ENCODE data around the gene S100A2. TPM values are rescaled to one million over a fixed set of nuclear protein-coding genes. Genes with fewer than 3 reads are reported as not detected.
"Not testable (repeated sequence)": the region's sequence is repeated elsewhere in the genome, so short reads cannot be mapped to it uniquely, and the experiment has no call there.

The S100A2 gene
- total RNA-seq, 2 experiments from 2014 or later: 0.63 TPM; not detected in 1

- H3K4me1 Mint-ChIP-seq (ENCODE audit: low read depth): peaks cover 18% of the 10 kb centered on the region
- H3K27ac Mint-ChIP-seq; H3K9me3 Mint-ChIP-seq (ENCODE audit: insufficient read depth); CTCF ChIA-PET; H3K4me3 Mint-ChIP-seq; POLR2A ChIA-PET; ATAC-seq; H3K36me3 Mint-ChIP-seq (ENCODE audit: low read depth); DNase-seq: not testable (repeated sequence)
- peaks cover 31% of the 10 kb centered on the region for H3K27me3 Mint-ChIP-seq (ENCODE audit: low read depth)
These were observed 9.4 kb upstream of the S100A2 start for GRCh38 chr1:153575081-153575491.

GRCh38 chr1:153573351-153573750, 7.7 kb upstream of the S100A2 start:
- Mint-ChIP-seq H3K36me3 (ENCODE audit: low read depth) (no peaks in the 10 kb centered on the region), H3K4me3 (no peak overlapping the region), H3K27ac (no peak overlapping the region), H3K4me1 (ENCODE audit: low read depth) (peaks cover 27% of the 10 kb centered on the region), H3K27me3 (ENCODE audit: low read depth) (peaks cover 24% of the 10 kb centered on the region), H3K9me3 (ENCODE audit: insufficient read depth) (no peaks in the 10 kb centered on the region)
- no peak for ATAC-seq
- ChIA-PET CTCF (interaction anchor here (1.0 to 7.4 kb wide), 27 partner anchors 8 to 413 kb away, joined by 3 to 245 read pairs (median 5); partner anchors contain the start of genes CHTOP, RAB13, S100A1 and S100A13), POLR2A (interaction anchor here (0.7 to 1.6 kb wide), 3 partner anchors 41 to 93 kb away, joined by 3 to 8 read pairs (median 5); partner anchors contain the start of gene CHTOP)
- no peak for DNase-seq

GRCh38 chr1:153572569-153573015, 6.9 kb upstream of the S100A2 start:
- Mint-ChIP-seq H3K27ac (no peak overlapping the region), H3K4me1 (ENCODE audit: low read depth) (peaks cover 33% of the 10 kb centered on the region), H3K4me3 (no peak overlapping the region), H3K36me3 (ENCODE audit: low read depth) (no peaks in the 10 kb centered on the region), H3K27me3 (ENCODE audit: low read depth) (peaks cover 17% of the 10 kb centered on the region), H3K9me3 (ENCODE audit: insufficient read depth) (no peaks in the 10 kb centered on the region)
- CTCF ChIA-PET: interaction anchor here (1.0 to 7.4 kb wide), 36 partner anchors 9 to 414 kb away, joined by 3 to 245 read pairs (median 4); partner anchors contain the start of genes CHTOP, RAB13, S100A1 and S100A13
- POLR2A ChIA-PET: interaction anchor here (0.7 to 1.7 kb wide), 4 partner anchors 37 to 94 kb away, joined by 3 to 8 read pairs (median 5); partner anchors contain the start of genes CHTOP and S100A6
- peak; percentile 78 for ATAC-seq
- DNase-seq: peak; percentile 65

GRCh38 chr1:153571706-153572105, 6.1 kb upstream of the S100A2 start:
- Mint-ChIP-seq H3K4me1 (ENCODE audit: low read depth) (peaks cover 38% of the 10 kb centered on the region), H3K27ac (no peak overlapping the region), H3K36me3 (ENCODE audit: low read depth) (no peaks in the 10 kb centered on the region), H3K4me3 (no peak overlapping the region), H3K27me3 (ENCODE audit: low read depth) (peaks cover 11% of the 10 kb centered on the region), H3K9me3 (ENCODE audit: insufficient read depth) (no peaks in the 10 kb centered on the region)
- ChIA-PET POLR2A (interaction anchor here (1.6 to 1.7 kb wide), 2 partner anchors 36 to 39 kb away, joined by 5 read pairs; partner anchors contain the start of gene S100A6), CTCF (interaction anchor here (1.0 to 7.4 kb wide), 29 partner anchors 8 to 415 kb away, joined by 3 to 245 read pairs (median 5); partner anchors contain the start of genes CHTOP, RAB13, S100A1 and S100A13)
- no peak for ATAC-seq
- DNase-seq: no peak

- Mint-ChIP-seq H3K4me1 (ENCODE audit: low read depth) (peaks cover 45% of the 10 kb centered on the region), H3K4me3 (no peak overlapping the region), H3K36me3 (ENCODE audit: low read depth) (no peaks in the 10 kb centered on the region), H3K27ac (no peak overlapping the region), H3K27me3 (ENCODE audit: low read depth) (peaks cover 11% of the 10 kb centered on the region), H3K9me3 (ENCODE audit: insufficient read depth) (no peaks in the 10 kb centered on the region)
- ChIA-PET POLR2A (interaction anchor here (0.7 to 1.2 kb wide), 2 partner anchors 25 to 39 kb away, joined by 3 to 4 read pairs; partner anchors contain the start of gene S100A4), CTCF (interaction anchor here (0.6 to 7.4 kb wide), 13 partner anchors 10 to 1089 kb away, joined by 3 to 245 read pairs (median 4); partner anchors contain the start of genes CHTOP, RAB13, S100A1 and S100A13)
- ATAC-seq (no peak), DNase-seq (no peak)
These were observed 5.2 kb upstream of the S100A2 start for GRCh38 chr1:153570874-153571273.

GRCh38 chr1:153569465-153569864, 3.8 kb upstream of the S100A2 start:
- CTCF ChIA-PET: interaction anchor here (1.0 to 7.4 kb wide), 14 partner anchors 9 to 102 kb away, joined by 3 to 245 read pairs (median 13); partner anchors contain the start of genes CHTOP, S100A1, S100A13 and S100A4
- H3K27ac Mint-ChIP-seq: no peak overlapping the region
- no peaks in the 10 kb centered on the region for H3K36me3 Mint-ChIP-seq (ENCODE audit: low read depth)
- ATAC-seq: no peak
- no peak for DNase-seq
- H3K4me3 Mint-ChIP-seq: no peak overlapping the region
- H3K4me1 Mint-ChIP-seq (ENCODE audit: low read depth): peaks cover 52% of the 10 kb centered on the region
- no peaks in the 10 kb centered on the region for H3K9me3 Mint-ChIP-seq (ENCODE audit: insufficient read depth)
- peaks cover 11% of the 10 kb centered on the region for H3K27me3 Mint-ChIP-seq (ENCODE audit: low read depth)
- POLR2A ChIA-PET: interaction anchor here (1.7 kb wide), 1 partner anchor 59 kb away, joined by 3 read pairs; no protein-coding TSS in a partner anchor

- H3K9me3 Mint-ChIP-seq (ENCODE audit: insufficient read depth): no peaks in the 10 kb centered on the region
- POLR2A ChIA-PET: interaction anchor here (0.6 to 1.7 kb wide), 6 partner anchors 12 to 58 kb away, joined by 3 to 12 read pairs (median 4); partner anchors contain the start of gene S100A6
- ATAC-seq: peak; percentile 55
- peaks cover 52% of the 10 kb centered on the region for H3K4me1 Mint-ChIP-seq (ENCODE audit: low read depth)
- DNase-seq: peak; percentile 87
- peaks cover 11% of the 10 kb centered on the region for H3K27me3 Mint-ChIP-seq (ENCODE audit: low read depth)
- CTCF ChIA-PET: interaction anchor here (0.6 to 7.4 kb wide), 28 partner anchors 8 to 378 kb away, joined by 3 to 245 read pairs (median 6); partner anchors contain the start of genes DENND4B, S100A1, S100A13 and S100A4
- peak overlapping the region; percentile 57 for H3K4me3 Mint-ChIP-seq
- H3K36me3 Mint-ChIP-seq (ENCODE audit: low read depth): no peaks in the 10 kb centered on the region
- peak overlapping the region; percentile 36 for H3K27ac Mint-ChIP-seq
These were observed 2.9 kb upstream of the S100A2 start for GRCh38 chr1:153568367-153569099.

- H3K27me3 Mint-ChIP-seq (ENCODE audit: low read depth): peaks cover 11% of the 10 kb centered on the region
- POLR2A ChIA-PET: interaction anchor here (1.0 to 1.7 kb wide), 4 partner anchors 11 to 35 kb away, joined by 3 to 12 read pairs (median 6); partner anchors contain the start of gene S100A6
- CTCF ChIA-PET: interaction anchor here (0.6 to 7.4 kb wide), 27 partner anchors 8 to 378 kb away, joined by 3 to 245 read pairs (median 6); partner anchors contain the start of genes DENND4B, S100A1, S100A13 and S100A4
- no peaks in the 10 kb centered on the region for H3K36me3 Mint-ChIP-seq (ENCODE audit: low read depth)
- ATAC-seq: no peak
- H3K4me1 Mint-ChIP-seq (ENCODE audit: low read depth): peaks cover 47% of the 10 kb centered on the region
- no peak for DNase-seq
- H3K4me3 Mint-ChIP-seq: no peak overlapping the region
- peak overlapping the region; percentile 6 for H3K27ac Mint-ChIP-seq
- no peaks in the 10 kb centered on the region for H3K9me3 Mint-ChIP-seq (ENCODE audit: insufficient read depth)
These were observed 2.1 kb upstream of the S100A2 start for GRCh38 chr1:153567621-153568366.

GRCh38 chr1:153566414-153567371, 1.0 kb upstream of the S100A2 start:
- POLR2A ChIA-PET: interaction anchor here (1.1 to 2.0 kb wide), 7 partner anchors 21 to 67 kb away, joined by 4 to 16 read pairs (median 6); partner anchors contain the start of genes CHTOP, S100A4, S100A5 and S100A6
- peak overlapping the region; percentile 92 for H3K27ac Mint-ChIP-seq
- peak; percentile 82 for ATAC-seq
- H3K9me3 Mint-ChIP-seq (ENCODE audit: insufficient read depth): no peaks in the 10 kb centered on the region
- CTCF ChIA-PET: interaction anchor here (0.7 to 8.3 kb wide), 8 partner anchors 22 to 214 kb away, joined by 4 to 106 read pairs (median 6); partner anchors contain the start of genes S100A4, S100A5 and S100A6
- H3K36me3 Mint-ChIP-seq (ENCODE audit: low read depth): no peaks in the 10 kb centered on the region
- peaks cover 38% of the 10 kb centered on the region for H3K4me1 Mint-ChIP-seq (ENCODE audit: low read depth)
- peaks cover 11% of the 10 kb centered on the region for H3K27me3 Mint-ChIP-seq (ENCODE audit: low read depth)
- DNase-seq: peak; percentile 83
- H3K4me3 Mint-ChIP-seq: no peak overlapping the region

GRCh38 chr1:153563991-153564390, 1.7 kb downstream of the S100A2 start:
- CTCF ChIA-PET: interaction anchor here (1.1 to 8.3 kb wide), 4 partner anchors 8 to 53 kb away, joined by 3 to 106 read pairs (median 36); partner anchors contain the start of gene S100A6
- POLR2A ChIA-PET: interaction anchor here (0.6 to 0.9 kb wide), 3 partner anchors 19 to 70 kb away, joined by 3 to 4 read pairs (median 3); no protein-coding TSS in a partner anchor
- H3K9me3 Mint-ChIP-seq (ENCODE audit: insufficient read depth): no peaks in the 10 kb centered on the region

More at GRCh38 chr1:153563991-153564390, 1.7 kb downstream of the S100A2 start:
- peaks cover 33% of the 10 kb centered on the region for H3K4me1 Mint-ChIP-seq (ENCODE audit: low read depth)
- H3K36me3 Mint-ChIP-seq (ENCODE audit: low read depth): no peaks in the 10 kb centered on the region
- DNase-seq (no peak), ATAC-seq (no peak)
- no peaks in the 10 kb centered on the region for H3K27me3 Mint-ChIP-seq (ENCODE audit: low read depth)
- H3K4me3 Mint-ChIP-seq: no peak overlapping the region
- H3K27ac Mint-ChIP-seq: no peak overlapping the region

Measured in activated CD8-positive, alpha-beta T cell treated with anti-CD3 and anti-CD28 coated beads, Interleukin-2, amount 10 ng/mL, durations not matched to agents 7 days and 5 days (primary cell).